HepG2 (cell line): Measurements from ENCODE around the gene FOSB. TPM values are rescaled to one million over a fixed set of nuclear protein-coding genes. Genes with fewer than 3 reads are reported as not detected.

Experiments
- HIVEP1 ChIP-seq: sonication (generic); formaldehyde crosslinking; IDR thresholded peaks from 2 replicates; pipeline ENCODE4 v1.4.0; 2020; ENCODE audit warnings: mild to moderate bottlenecking, missing genetic modification reagents
- HMGXB4 ChIP-seq, 2 experiments: sonication (generic) in 1 of 2; formaldehyde crosslinking in 1 of 2; IDR thresholded peaks; 2 replicates each; pipeline versions ENCODE4 v1.4.0 to v1.6.1; 2018 to 2020; ENCODE audit warnings: missing genetic modification reagents in 2 of 2, borderline replicate concordance in 1 of 2, low read depth in 1 of 2, mild to moderate bottlenecking in 1 of 2, missing biosample characterization in 1 of 2
- PRDM15 ChIP-seq: sonication (generic); formaldehyde crosslinking; IDR thresholded peaks from 2 replicates; pipeline ENCODE4 v1.4.0; 2020; ENCODE audit warnings: missing genetic modification reagents
- RERE ChIP-seq: IDR thresholded peaks from 2 replicates; pipeline ENCODE4 v1.6.1; 2016; ENCODE audit warnings: low read depth, missing genetic modification reagents, missing compliant biosample characterization
- STAT6 ChIP-seq: sonication (generic); formaldehyde crosslinking; IDR thresholded peaks from 2 replicates; pipeline ENCODE4 v1.4.0; 2020; ENCODE audit warnings: missing genetic modification reagents, mild to moderate bottlenecking, borderline replicate concordance
- YY1 ChIP-seq: IDR thresholded peaks from 2 replicates; pipeline ENCODE4 v1.6.1; 2011; ENCODE audit warnings: low read length, low read depth, moderate library complexity, mild to moderate bottlenecking; ENCODE audit not compliant: insufficient read depth, insufficient replicate concordance
- ZFAT ChIP-seq: sonication (generic); formaldehyde crosslinking; conservative IDR thresholded peaks from 2 replicates; pipeline ENCODE4 v1.8.1; 2023; ENCODE audit warnings: missing genetic modification reagents, inconsistent platforms
- ZNF33B ChIP-seq: sonication (generic); formaldehyde crosslinking; IDR thresholded peaks from 2 replicates; pipeline ENCODE4 v1.5.1; 2020; ENCODE audit warnings: mild to moderate bottlenecking, missing genetic modification reagents
- ZNF556 ChIP-seq: sonication (generic); formaldehyde crosslinking; IDR thresholded peaks from 2 replicates; pipeline ENCODE4 v1.4.0; 2020; ENCODE audit warnings: mild to moderate bottlenecking, missing genetic modification reagents, borderline replicate concordance
- ZNF557 ChIP-seq: sonication (generic); formaldehyde crosslinking; IDR thresholded peaks from 2 replicates; pipeline ENCODE4 v1.4.0; 2020; ENCODE audit warnings: missing genetic modification reagents
- ZNF629 ChIP-seq: sonication (generic); formaldehyde crosslinking; conservative IDR thresholded peaks from 2 replicates; pipeline ENCODE4 v1.5.0; 2020; ENCODE audit warnings: missing genetic modification reagents
- polyA plus RNA-seq, 8 experiments: library from polyadenylated mRNA; depleted of rRNA in 3 of 8; stranded (reverse) in 7 of 8; unstranded in 1 of 8; fragments of >200 nt; fragmentation: Illumina TruSeq in 4 of 8; extraction: Trizol in 4 of 8; gene quantifications; 2 replicates each; pipeline versions ENCODE4 v1.2.1 to v1.2.3, GENCODE V29; 2011 to 2016; ENCODE audit warnings: low read depth in 4 of 8, missing spikeins in 1 of 8, mixed read lengths in 1 of 8; ENCODE audit not compliant: insufficient read depth in 1 of 8
- total RNA-seq, 5 experiments: library from RNA; depleted of rRNA; stranded (reverse); fragments of >200 nt; fragmentation: Illumina TruSeq; extraction: Trizol; gene quantifications; 2 replicates each; pipeline ENCODE4 v1.2.3, GENCODE V29; 2016; ENCODE audit warnings: low read depth in 1 of 5

The FOSB gene
- total and polyA plus RNA-seq, 2 of the 13 experiments (the other 11 are each of a cell fraction or from before 2014, with no cell fraction given), result 2.8 to 6.0 TPM

- TF ChIP-seq PRDM15 (peak; percentile 31; the same call in 1 of the 2 replicates), HMGXB4 (CRISPR knock-in tag; IDR thresholded peaks at IDR 0.05; ENCODE audit: borderline replicate concordance in 1 of 2, low read depth in 1 of 2) (peak; percentile 95 to 99), RERE (peak; percentile 6; the same call in 1 of the 2 replicates), ZFAT (CRISPR knock-in tag) (no peak), ZNF33B (CRISPR knock-in tag) (no peak), STAT6 (peak; percentile 53; the same call in 1 of the 2 replicates), YY1 (peak; percentile 63), ZNF556 (CRISPR knock-in tag) (no peak), ZNF557 (no peak; the same call in 1 of the 2 replicates), HIVEP1 (CRISPR knock-in tag) (no peak), ZNF629 (peak; percentile 68)
These were observed 10.8 kb downstream of the FOSB start (continued) for GRCh38 chr19:45478454-45479238.
